ENCODE data around the gene HAUS3.
"Not testable (repeated sequence)": the region's sequence is repeated elsewhere in the genome, so short reads cannot be mapped to it uniquely, and the experiment has no call there.

HAUS3 gene

GRCh38 chr4:2231082-2231481 lies 10.8 kb downstream of the HAUS3 start:
- H2AFZ ChIP-seq (ENCODE audit: low read length, unreplicated experiment), result no peak overlapping the region
- peaks cover 33% of the 10 kb centered on the region for H3K36me3 ChIP-seq (ENCODE audit: insufficient read depth, low read length)
- H3K4me1 ChIP-seq (ENCODE audit: control insufficient read depth, insufficient read depth, low read length, unreplicated experiment), result no peaks in the 10 kb centered on the region
- no peak overlapping the region for H3K4me3 ChIP-seq (ENCODE audit: low read depth, low read length)
- peaks cover 9% of the 10 kb centered on the region for H3K79me2 ChIP-seq (ENCODE audit: control insufficient read depth, insufficient read depth, low read length, unreplicated experiment)
- H3K27me3 ChIP-seq (ENCODE audit: insufficient read depth, low read length), result no peaks in the 10 kb centered on the region
- no peak overlapping the region for H3K27ac ChIP-seq (ENCODE audit: low read depth, low read length)

GRCh38 chr4:2226261-2226660 lies 15.7 kb downstream of the HAUS3 start:
- no peak overlapping the region for H3K27ac ChIP-seq (ENCODE audit: low read depth, low read length)
- no peak overlapping the region for H3K4me3 ChIP-seq (ENCODE audit: low read depth, low read length)
- H3K36me3 ChIP-seq (ENCODE audit: insufficient read depth, low read length), result peaks cover 11% of the 10 kb centered on the region; the same call in 1 of the 2 replicates
- H3K79me2 ChIP-seq (ENCODE audit: control insufficient read depth, insufficient read depth, low read length, unreplicated experiment), result no peaks in the 10 kb centered on the region
- no peaks in the 10 kb centered on the region for H3K4me1 ChIP-seq (ENCODE audit: control insufficient read depth, insufficient read depth, low read length, unreplicated experiment)
- no peaks in the 10 kb centered on the region for H3K27me3 ChIP-seq (ENCODE audit: insufficient read depth, low read length)
- no peak overlapping the region for H2AFZ ChIP-seq (ENCODE audit: low read length, unreplicated experiment)

GRCh38 chr4:2222838-2223237 lies 19.1 kb downstream of the HAUS3 start:
- H3K27me3 ChIP-seq (ENCODE audit: insufficient read depth, low read length), result no peaks in the 10 kb centered on the region
- H3K36me3 ChIP-seq (ENCODE audit: insufficient read depth, low read length), result 0 out of 2 replicates have a peak, but pooled peaks cover 8% of the 10 kb centered on the region
- H3K27ac ChIP-seq (ENCODE audit: low read depth, low read length), result no peak overlapping the region
- H3K79me2 ChIP-seq (ENCODE audit: control insufficient read depth, insufficient read depth, low read length, unreplicated experiment), result no peaks in the 10 kb centered on the region
- no peak overlapping the region for H3K4me3 ChIP-seq (ENCODE audit: low read depth, low read length)
- no peak overlapping the region for H2AFZ ChIP-seq (ENCODE audit: low read length, unreplicated experiment)
- no peaks in the 10 kb centered on the region for H3K4me1 ChIP-seq (ENCODE audit: control insufficient read depth, insufficient read depth, low read length, unreplicated experiment)

- H3K4me3 ChIP-seq (ENCODE audit: low read depth, low read length); H3K27me3 ChIP-seq (ENCODE audit: insufficient read depth, low read length); H3K4me1 ChIP-seq (ENCODE audit: control insufficient read depth, insufficient read depth, low read length, unreplicated experiment); H3K79me2 ChIP-seq (ENCODE audit: control insufficient read depth, insufficient read depth, low read length, unreplicated experiment); H2AFZ ChIP-seq (ENCODE audit: low read length, unreplicated experiment); H3K36me3 ChIP-seq (ENCODE audit: insufficient read depth, low read length); H3K27ac ChIP-seq (ENCODE audit: low read depth, low read length): not testable (repeated sequence)
Measured at GRCh38 chr4:2221378-2221777, 20.5 kb downstream of the HAUS3 start.

GRCh38 chr4:2220016-2220630 lies 21.8 kb downstream of the HAUS3 start:
- H3K4me3 ChIP-seq (ENCODE audit: low read depth, low read length), result no peak overlapping the region
- H3K79me2 ChIP-seq (ENCODE audit: control insufficient read depth, insufficient read depth, low read length, unreplicated experiment), result no peaks in the 10 kb centered on the region
- no peaks in the 10 kb centered on the region for H3K4me1 ChIP-seq (ENCODE audit: control insufficient read depth, insufficient read depth, low read length, unreplicated experiment)
- no peak overlapping the region for H3K27ac ChIP-seq (ENCODE audit: low read depth, low read length)
- H3K27me3 ChIP-seq (ENCODE audit: insufficient read depth, low read length), result no peaks in the 10 kb centered on the region
- H3K36me3 ChIP-seq (ENCODE audit: insufficient read depth, low read length), result no peaks in the 10 kb centered on the region
- no peak overlapping the region for H2AFZ ChIP-seq (ENCODE audit: low read length, unreplicated experiment)

- Histone ChIP-seq H2AFZ (ENCODE audit: low read length, unreplicated experiment) (no peak overlapping the region), H3K4me1 (ENCODE audit: control insufficient read depth, insufficient read depth, low read length, unreplicated experiment) (no peaks in the 10 kb centered on the region), H3K36me3 (ENCODE audit: insufficient read depth, low read length) (no peaks in the 10 kb centered on the region), H3K27me3 (ENCODE audit: insufficient read depth, low read length) (no peaks in the 10 kb centered on the region), H3K27ac (ENCODE audit: low read depth, low read length) (no peak overlapping the region), H3K79me2 (ENCODE audit: control insufficient read depth, insufficient read depth, low read length, unreplicated experiment) (no peaks in the 10 kb centered on the region), H3K4me3 (ENCODE audit: low read depth, low read length) (no peak overlapping the region)
Measured at GRCh38 chr4:2219233-2219760, 22.6 kb downstream of the HAUS3 start.

- Histone ChIP-seq H3K36me3 (ENCODE audit: insufficient read depth, low read length) (no peaks in the 10 kb centered on the region), H3K4me3 (ENCODE audit: low read depth, low read length) (no peak overlapping the region), H3K27me3 (ENCODE audit: insufficient read depth, low read length) (no peaks in the 10 kb centered on the region), H3K27ac (ENCODE audit: low read depth, low read length) (no peak overlapping the region), H2AFZ (ENCODE audit: low read length, unreplicated experiment) (no peak overlapping the region), H3K4me1 (ENCODE audit: control insufficient read depth, insufficient read depth, low read length, unreplicated experiment) (no peaks in the 10 kb centered on the region), H3K79me2 (ENCODE audit: control insufficient read depth, insufficient read depth, low read length, unreplicated experiment) (no peaks in the 10 kb centered on the region)
Measured at GRCh38 chr4:2218436-2218835, 23.5 kb downstream of the HAUS3 start.

- Histone ChIP-seq H3K79me2 (ENCODE audit: control insufficient read depth, insufficient read depth, low read length, unreplicated experiment) (no peaks in the 10 kb centered on the region), H3K4me1 (ENCODE audit: control insufficient read depth, insufficient read depth, low read length, unreplicated experiment) (no peaks in the 10 kb centered on the region), H3K4me3 (ENCODE audit: low read depth, low read length) (no peak overlapping the region), H3K27me3 (ENCODE audit: insufficient read depth, low read length) (no peaks in the 10 kb centered on the region), H2AFZ (ENCODE audit: low read length, unreplicated experiment) (no peak overlapping the region), H3K27ac (ENCODE audit: low read depth, low read length) (no peak overlapping the region), H3K36me3 (ENCODE audit: insufficient read depth, low read length) (no peaks in the 10 kb centered on the region)
Measured at GRCh38 chr4:2217726-2218125, 24.2 kb downstream of the HAUS3 start.

- Histone ChIP-seq H3K4me1 (ENCODE audit: control insufficient read depth, insufficient read depth, low read length, unreplicated experiment) (no peaks in the 10 kb centered on the region), H3K79me2 (ENCODE audit: control insufficient read depth, insufficient read depth, low read length, unreplicated experiment) (no peaks in the 10 kb centered on the region), H3K36me3 (ENCODE audit: insufficient read depth, low read length) (0 out of 2 replicates have a peak, but pooled peaks cover 1% of the 10 kb centered on the region), H3K27ac (ENCODE audit: low read depth, low read length) (no peak overlapping the region), H2AFZ (ENCODE audit: low read length, unreplicated experiment) (no peak overlapping the region), H3K4me3 (ENCODE audit: low read depth, low read length) (no peak overlapping the region), H3K27me3 (ENCODE audit: insufficient read depth, low read length) (no peaks in the 10 kb centered on the region)
Measured at GRCh38 chr4:2212831-2213230, 29.1 kb downstream of the HAUS3 start.

- not testable (repeated sequence) for H3K79me2 ChIP-seq (ENCODE audit: control insufficient read depth, insufficient read depth, low read length, unreplicated experiment); H3K4me1 ChIP-seq (ENCODE audit: control insufficient read depth, insufficient read depth, low read length, unreplicated experiment); H3K27ac ChIP-seq (ENCODE audit: low read depth, low read length); H2AFZ ChIP-seq (ENCODE audit: low read length, unreplicated experiment); H3K36me3 ChIP-seq (ENCODE audit: insufficient read depth, low read length); H3K4me3 ChIP-seq (ENCODE audit: low read depth, low read length); H3K27me3 ChIP-seq (ENCODE audit: insufficient read depth, low read length)
Measured at GRCh38 chr4:2202789-2203188, 39.1 kb downstream of the HAUS3 start.

- Histone ChIP-seq H3K4me3 (ENCODE audit: low read depth, low read length) (no peak overlapping the region), H3K4me1 (ENCODE audit: control insufficient read depth, insufficient read depth, low read length, unreplicated experiment) (no peaks in the 10 kb centered on the region), H3K79me2 (ENCODE audit: control insufficient read depth, insufficient read depth, low read length, unreplicated experiment) (no peaks in the 10 kb centered on the region), H3K27ac (ENCODE audit: low read depth, low read length) (no peak overlapping the region), H2AFZ (ENCODE audit: low read length, unreplicated experiment) (no peak overlapping the region), H3K27me3 (ENCODE audit: insufficient read depth, low read length) (no peaks in the 10 kb centered on the region), H3K36me3 (ENCODE audit: insufficient read depth, low read length) (peaks cover 2% of the 10 kb centered on the region; the same call in 1 of the 2 replicates)
Measured at GRCh38 chr4:2194496-2194895, 47.4 kb downstream of the HAUS3 start.

Data from ACC112 (cell line).